WTC11 (cell line): ENCODE results near the gene CD28.

Experiments
- CREM ChIP-seq: sonication (generic); formaldehyde crosslinking; IDR thresholded peaks from 2 replicates; pipeline ENCODE4 v1.8.1; 2022; ENCODE audit warnings: mild to moderate bottlenecking, missing genetic modification reagents, moderate library complexity
- CTCF ChIP-seq: fragments of 200-600 bp; IDR thresholded peaks from 2 replicates; pipeline ENCODE4 v1.8.0; 2022; ENCODE audit warnings: antibody characterized with exemption
- JUN ChIP-seq: sonication (generic); formaldehyde crosslinking; IDR thresholded peaks from 2 replicates; pipeline ENCODE4 v1.8.0; 2023; ENCODE audit warnings: mild to moderate bottlenecking, missing genetic modification reagents
- MAX ChIP-seq: sonication (generic); formaldehyde crosslinking; IDR thresholded peaks from 2 replicates; pipeline ENCODE4 v1.8.0; 2022; ENCODE audit warnings: mild to moderate bottlenecking, missing genetic modification reagents
- PREB ChIP-seq: sonication (generic); formaldehyde crosslinking; IDR thresholded peaks from 2 replicates; pipeline ENCODE4 v1.8.1; 2022; ENCODE audit warnings: mild to moderate bottlenecking, missing genetic modification reagents, moderate library complexity, borderline replicate concordance
- STAT6 ChIP-seq: sonication (generic); formaldehyde crosslinking; conservative IDR thresholded peaks from 2 replicates; pipeline ENCODE4 v1.8.1; 2023; ENCODE audit warnings: mild to moderate bottlenecking, low read depth, missing genetic modification reagents, moderate library complexity
- TP53 ChIP-seq: sonication (generic); formaldehyde crosslinking; IDR thresholded peaks from 2 replicates; pipeline ENCODE4 v1.8.1; 2023; ENCODE audit warnings: mild to moderate bottlenecking, missing genetic modification reagents
- ZNF317 ChIP-seq: sonication (generic); formaldehyde crosslinking; IDR thresholded peaks from 2 replicates; pipeline ENCODE4 v1.8.1; 2023; ENCODE audit warnings: low read depth, mild to moderate bottlenecking, moderate library complexity, missing genetic modification reagents, borderline replicate concordance
- ZNF671 ChIP-seq: fragments of 250-450 bp; sonication (Bioruptor Pico); IDR thresholded peaks from 2 replicates; pipeline ENCODE4 v1.8.0; 2021; ENCODE audit warnings: mild to moderate bottlenecking

GRCh38 chr2:203743441-203743981 lies 37.1 kb downstream of the CD28 start:
- no peak for TF ChIP-seq MAX (CRISPR knock-in tag)
- TF ChIP-seq CTCF, result no peak
- TF ChIP-seq STAT6 (CRISPR knock-in tag), result no peak
- no peak for TF ChIP-seq PREB (CRISPR knock-in tag)
- no peak for TF ChIP-seq CREM (CRISPR knock-in tag)
- no peak for TF ChIP-seq TP53 (CRISPR knock-in tag)
- no peak for TF ChIP-seq ZNF317 (CRISPR knock-in tag)
- no peak for TF ChIP-seq JUN (CRISPR knock-in tag)
- no peak for TF ChIP-seq ZNF671 (CRISPR knock-in tag)
